AG04450 (cell line): ENCODE measurements around the gene UPK3A. TPM values are rescaled to one million over a fixed set of nuclear protein-coding genes. Genes with fewer than 3 reads are reported as not detected.

Experiments used
- CTCF ChIA-PET: fragments of 300-600, 350-600 bp; formaldehyde crosslinking; extraction: SDS; loops from one replicate; lab custom pipeline; 2022; ENCODE audit warnings: antibody characterized with exemption, inconsistent platforms; lab: Charles Lee
- POLR2A ChIA-PET: fragments of 350-600 bp; formaldehyde crosslinking; extraction: SDS; loops from one replicate; lab custom pipeline; 2021; ENCODE audit warnings: antibody characterized with exemption, inconsistent platforms; lab: Yijun Ruan, JAX
- DNase-seq: peaks from one replicate; pipeline ENCODE4 v3.0.0-alpha.2; 2011; ENCODE audit warnings: low read depth, low spot score
- H3K27ac ChIP-seq: one replicate; pipeline ENCODE4 v1.5.1; 2012; ENCODE audit warnings: low read depth, low read length, control low read depth
- H3K27me3 ChIP-seq: one replicate; pipeline ENCODE4 v1.6.0; 2012; ENCODE audit warnings: low read length; ENCODE audit not compliant: control insufficient read depth, insufficient read depth
- H3K4me3 ChIP-seq: 2 replicates; pipeline ENCODE4 v1.5.1; 2011; ENCODE audit warnings: mild to moderate bottlenecking, low read depth, low read length, control low read depth
- H3K9me3 ChIP-seq: 2 replicates; pipeline ENCODE4 v1.5.1; 2012; ENCODE audit warnings: low read length; ENCODE audit not compliant: control insufficient read depth, insufficient read depth
- polyA plus RNA-seq: library from polyadenylated mRNA; depleted of rRNA; stranded (reverse); fragments of >200 nt; gene quantifications from 2 replicates; pipeline ENCODE4 v1.2.3, GENCODE V29; 2011
- TF ChIP-seq, protein P1 (sequence below): IDR thresholded peaks from 2 replicates; pipeline ENCODE4 v1.5.1; 2011; ENCODE audit warnings: low read depth, low read length, control low read depth, inconsistent platforms

UPK3A gene
- polyA plus RNA-seq, 1 experiment, result not detected

GRCh38 chr22:45238076-45238956, 46.4 kb upstream of the UPK3A start:
- Histone ChIP-seq H3K27ac (no peak overlapping the region), H3K27me3 (no peaks in the 10 kb centered on the region), H3K9me3 (no peaks in the 10 kb centered on the region; the same call in 1 of the 2 replicates), H3K4me3 (no peak overlapping the region)
- TF ChIP-seq, protein P1, sequence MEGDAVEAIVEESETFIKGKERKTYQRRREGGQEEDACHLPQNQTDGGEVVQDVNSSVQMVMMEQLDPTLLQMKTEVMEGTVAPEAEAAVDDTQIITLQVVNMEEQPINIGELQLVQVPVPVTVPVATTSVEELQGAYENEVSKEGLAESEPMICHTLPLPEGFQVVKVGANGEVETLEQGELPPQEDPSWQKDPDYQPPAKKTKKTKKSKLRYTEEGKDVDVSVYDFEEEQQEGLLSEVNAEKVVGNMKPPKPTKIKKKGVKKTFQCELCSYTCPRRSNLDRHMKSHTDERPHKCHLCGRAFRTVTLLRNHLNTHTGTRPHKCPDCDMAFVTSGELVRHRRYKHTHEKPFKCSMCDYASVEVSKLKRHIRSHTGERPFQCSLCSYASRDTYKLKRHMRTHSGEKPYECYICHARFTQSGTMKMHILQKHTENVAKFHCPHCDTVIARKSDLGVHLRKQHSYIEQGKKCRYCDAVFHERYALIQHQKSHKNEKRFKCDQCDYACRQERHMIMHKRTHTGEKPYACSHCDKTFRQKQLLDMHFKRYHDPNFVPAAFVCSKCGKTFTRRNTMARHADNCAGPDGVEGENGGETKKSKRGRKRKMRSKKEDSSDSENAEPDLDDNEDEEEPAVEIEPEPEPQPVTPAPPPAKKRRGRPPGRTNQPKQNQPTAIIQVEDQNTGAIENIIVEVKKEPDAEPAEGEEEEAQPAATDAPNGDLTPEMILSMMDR, result no peak
- DNase-seq, result no peak
- POLR2A ChIA-PET, result no interaction called here
- CTCF ChIA-PET, result no interaction called here

GRCh38 chr22:45238957-45239680, 45.6 kb upstream of the UPK3A start:
- DNase-seq, result no peak
- Histone ChIP-seq H3K27me3 (no peaks in the 10 kb centered on the region), H3K4me3 (peak overlapping the region; percentile 71), H3K9me3 (no peaks in the 10 kb centered on the region; the same call in 1 of the 2 replicates), H3K27ac (no peak overlapping the region)
- ChIA-PET POLR2A (no interaction called here), CTCF (no interaction called here)
- TF ChIP-seq, protein P1, result no peak

DNA sequence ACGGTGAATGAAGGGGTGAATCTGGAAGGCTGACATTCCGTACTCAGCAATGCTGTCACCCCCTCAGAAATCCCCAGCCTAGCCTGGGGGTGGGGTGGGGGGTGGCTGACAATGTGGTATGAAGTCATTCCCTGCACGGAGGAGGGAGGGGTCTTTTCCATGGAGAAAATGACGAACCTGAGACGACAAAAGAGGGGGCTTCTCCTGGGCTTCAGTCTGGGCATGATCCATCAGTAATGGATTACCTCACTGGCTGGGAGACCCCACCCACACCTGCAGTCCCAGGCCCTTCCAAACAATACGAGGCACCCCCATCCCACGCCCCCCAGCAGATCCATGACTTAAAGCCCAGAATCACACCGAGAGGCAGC, 45.1 kb upstream of the UPK3A start:
- no peak for DNase-seq
- H3K27ac ChIP-seq, result no peak overlapping the region
- TF ChIP-seq, protein P1, result no peak
- H3K4me3 ChIP-seq, result peak overlapping the region; percentile 71
- ChIA-PET CTCF (no interaction called here), POLR2A (no interaction called here)
- no peaks in the 10 kb centered on the region; the same call in 1 of the 2 replicates for H3K9me3 ChIP-seq
- no peaks in the 10 kb centered on the region for H3K27me3 ChIP-seq

DNA sequence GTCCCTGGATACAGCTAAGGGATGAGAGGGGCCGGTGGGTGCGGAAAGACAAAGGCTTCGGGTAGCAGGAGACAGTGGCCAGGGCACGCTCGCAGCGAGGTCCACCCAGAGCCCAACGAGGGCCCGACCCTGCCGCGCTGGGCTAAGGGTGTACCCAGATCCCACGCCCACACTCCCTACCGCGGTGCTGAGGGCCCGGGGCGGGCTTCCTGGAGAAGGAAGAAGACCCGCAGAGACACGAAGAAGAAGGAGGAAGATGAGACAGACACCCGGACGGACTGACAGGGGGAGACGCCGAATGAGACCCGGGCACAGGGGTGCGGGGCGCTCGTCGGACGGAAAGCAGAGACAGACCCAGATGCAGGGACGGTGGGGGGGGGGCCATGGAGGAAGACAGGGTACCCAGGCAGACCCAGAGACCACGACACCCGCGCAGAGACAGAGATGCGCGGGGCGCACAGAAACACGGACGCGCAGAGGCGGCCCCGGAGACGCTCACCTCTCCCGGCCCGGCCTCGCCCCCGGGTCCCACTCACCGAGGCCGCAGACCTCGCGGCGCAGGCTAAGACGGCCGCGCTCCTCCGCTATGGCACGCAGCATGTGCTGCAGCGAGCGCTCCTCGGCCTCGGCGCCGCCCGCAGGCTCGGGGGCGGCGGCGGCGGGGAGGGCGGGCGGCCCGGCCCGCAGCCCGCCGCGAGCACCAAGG, 44.5 kb upstream of the UPK3A start:
- Histone ChIP-seq H3K4me3 (peak overlapping the region; percentile 71), H3K27ac (no peak overlapping the region), H3K27me3 (no peaks in the 10 kb centered on the region), H3K9me3 (no peaks in the 10 kb centered on the region; the same call in 1 of the 2 replicates)
- TF ChIP-seq, protein P1, result no peak
- POLR2A ChIA-PET, result no interaction called here
- DNase-seq, result no peak
- CTCF ChIA-PET, result no interaction called here
